HUES64 (cell line): ENCODE data around the gene HDLBP.

Source experiments
- H3K27ac ChIP-seq: 2 replicates; pipeline ENCODE4 v1.7.0; 2013; ENCODE audit warnings: low read depth, low read length, inconsistent platforms
- H3K27me3 ChIP-seq: 2 replicates; pipeline ENCODE4 v1.6.1; 2013; ENCODE audit warnings: mild to moderate bottlenecking, low read length; ENCODE audit not compliant: insufficient read depth
- H3K36me3 ChIP-seq: 2 replicates; pipeline ENCODE4 v1.6.1; 2013; ENCODE audit warnings: mild to moderate bottlenecking, low read length; ENCODE audit not compliant: insufficient read depth
- H3K4me1 ChIP-seq: 2 replicates; pipeline ENCODE4 v1.6.1; 2013; ENCODE audit warnings: mild to moderate bottlenecking, low read length, moderate library complexity; ENCODE audit not compliant: insufficient read depth
- H3K4me3 ChIP-seq: 2 replicates; pipeline ENCODE4 v1.5.1; 2013; ENCODE audit warnings: mild to moderate bottlenecking, low read length, moderate library complexity
- H3K9ac ChIP-seq: 2 replicates; pipeline ENCODE4 v1.6.1; 2013; ENCODE audit warnings: mild to moderate bottlenecking, low read depth, low read length
- H3K9me3 ChIP-seq: 2 replicates; pipeline ENCODE4 v1.6.1; 2013; ENCODE audit warnings: low read depth, low read length; ENCODE audit not compliant: insufficient read depth
- WGBS: fragments of 150-250, 120-280 bp; methylation state at CpG from one replicate; pipeline ENCODE4 v1.1.7; 2013; ENCODE audit warnings: missing lambda C conversion rate; 5-methylcytosine and 5-hydroxymethylcytosine counted together

Gene HDLBP

GRCh38 chr2:241214766-241215165 is 100.7 kb downstream of the HDLBP start:
- H3K9me3 ChIP-seq: no peaks in the 10 kb centered on the region
- H3K27ac ChIP-seq: no peak overlapping the region
- no peaks in the 10 kb centered on the region for H3K36me3 ChIP-seq
- H3K4me1 ChIP-seq: peaks cover 16% of the 10 kb centered on the region
- WGBS: 94% methylated on average over 12 of the region's 12 CpGs
- H3K9ac ChIP-seq: no peak overlapping the region
- no peaks in the 10 kb centered on the region for H3K27me3 ChIP-seq
- no peak overlapping the region for H3K4me3 ChIP-seq

GRCh38 chr2:241214209-241214608 is 101.3 kb downstream of the HDLBP start:
- Histone ChIP-seq H3K27ac (no peak overlapping the region), H3K27me3 (no peaks in the 10 kb centered on the region), H3K4me1 (peaks cover 14% of the 10 kb centered on the region), H3K36me3 (no peaks in the 10 kb centered on the region), H3K9me3 (no peaks in the 10 kb centered on the region), H3K9ac (no peak overlapping the region), H3K4me3 (no peak overlapping the region)
- WGBS: 84% methylated on average over 10 of the region's 10 CpGs

- no peak overlapping the region for H3K27ac ChIP-seq
- H3K4me3 ChIP-seq: no peak overlapping the region
- no peaks in the 10 kb centered on the region for H3K9me3 ChIP-seq
- WGBS: 87% methylated on average over 7 of the region's 7 CpGs
- peaks cover 11% of the 10 kb centered on the region; the same call in 1 of the 2 replicates for H3K4me1 ChIP-seq
- H3K27me3 ChIP-seq: no peaks in the 10 kb centered on the region
- no peak overlapping the region for H3K9ac ChIP-seq
- H3K36me3 ChIP-seq: no peaks in the 10 kb centered on the region
Observed at GRCh38 chr2:241213567-241213966, 101.9 kb downstream of the HDLBP start.

- no peaks in the 10 kb centered on the region for H3K27me3 ChIP-seq
- peaks cover 11% of the 10 kb centered on the region; the same call in 1 of the 2 replicates for H3K4me1 ChIP-seq
- H3K27ac ChIP-seq: no peak overlapping the region
- no peak overlapping the region for H3K4me3 ChIP-seq
- H3K9ac ChIP-seq: no peak overlapping the region
- no peaks in the 10 kb centered on the region for H3K36me3 ChIP-seq
- WGBS: 93% methylated on average over 13 of the region's 13 CpGs
- H3K9me3 ChIP-seq: no peaks in the 10 kb centered on the region
Observed at GRCh38 chr2:241213041-241213440, 102.4 kb downstream of the HDLBP start.

- peaks cover 11% of the 10 kb centered on the region; the same call in 1 of the 2 replicates for H3K4me1 ChIP-seq
- no peaks in the 10 kb centered on the region for H3K9me3 ChIP-seq
- 42% methylated on average over 2 of the region's 2 CpGs for WGBS
- no peaks in the 10 kb centered on the region for H3K27me3 ChIP-seq
- H3K27ac ChIP-seq: no peak overlapping the region
- H3K36me3 ChIP-seq: no peaks in the 10 kb centered on the region
- H3K4me3 ChIP-seq: no peak overlapping the region
- H3K9ac ChIP-seq: no peak overlapping the region
Observed at GRCh38 chr2:241211276-241211675, 104.2 kb downstream of the HDLBP start.

GRCh38 chr2:241209271-241209670 is 106.2 kb downstream of the HDLBP start:
- H3K9me3 ChIP-seq: no peaks in the 10 kb centered on the region
- H3K9ac ChIP-seq: no peak overlapping the region
- H3K4me1 ChIP-seq: peaks cover 8% of the 10 kb centered on the region; the same call in 1 of the 2 replicates
- no peak overlapping the region for H3K4me3 ChIP-seq
- H3K27me3 ChIP-seq: no peaks in the 10 kb centered on the region
- H3K27ac ChIP-seq: no peak overlapping the region
- no peaks in the 10 kb centered on the region for H3K36me3 ChIP-seq
- whole genome bisulfite sequencing: 91% methylated on average over 33 of the region's 33 CpGs

- no peak overlapping the region for H3K9ac ChIP-seq
- WGBS: 90% methylated on average over 6 of the region's 6 CpGs
- peaks cover 8% of the 10 kb centered on the region; the same call in 1 of the 2 replicates for H3K4me1 ChIP-seq
- no peak overlapping the region for H3K4me3 ChIP-seq
- no peaks in the 10 kb centered on the region for H3K27me3 ChIP-seq
- H3K27ac ChIP-seq: no peak overlapping the region
- no peaks in the 10 kb centered on the region for H3K36me3 ChIP-seq
- H3K9me3 ChIP-seq: no peaks in the 10 kb centered on the region
Observed at GRCh38 chr2:241208058-241208457, 107.4 kb downstream of the HDLBP start.

- Histone ChIP-seq H3K9me3 (no peaks in the 10 kb centered on the region), H3K4me3 (no peak overlapping the region), H3K27me3 (no peaks in the 10 kb centered on the region), H3K36me3 (no peaks in the 10 kb centered on the region), H3K27ac (no peak overlapping the region), H3K9ac (no peak overlapping the region), H3K4me1 (peaks cover 8% of the 10 kb centered on the region; the same call in 1 of the 2 replicates)
- WGBS: 83% methylated on average over 6 of the region's 6 CpGs
Observed at GRCh38 chr2:241207641-241208040, 107.8 kb downstream of the HDLBP start.

GRCh38 chr2:241207151-241207550 is 108.3 kb downstream of the HDLBP start:
- Histone ChIP-seq H3K4me1 (peaks cover 8% of the 10 kb centered on the region; the same call in 1 of the 2 replicates), H3K9ac (no peak overlapping the region), H3K36me3 (no peaks in the 10 kb centered on the region), H3K9me3 (no peaks in the 10 kb centered on the region), H3K27me3 (no peaks in the 10 kb centered on the region), H3K4me3 (no peak overlapping the region), H3K27ac (no peak overlapping the region)
- no CpG with 5 or more reads among the region's 1 CpG for WGBS

- Histone ChIP-seq H3K4me3 (no peak overlapping the region), H3K9me3 (no peaks in the 10 kb centered on the region), H3K4me1 (no peaks in the 10 kb centered on the region), H3K9ac (no peak overlapping the region), H3K36me3 (no peaks in the 10 kb centered on the region), H3K27ac (no peak overlapping the region), H3K27me3 (no peaks in the 10 kb centered on the region)
- 94% methylated on average over 3 of the region's 3 CpGs for WGBS
Observed at GRCh38 chr2:241205086-241205485, 110.4 kb downstream of the HDLBP start.

- Histone ChIP-seq H3K4me1 (no peaks in the 10 kb centered on the region), H3K9ac (no peak overlapping the region), H3K36me3 (no peaks in the 10 kb centered on the region), H3K9me3 (no peaks in the 10 kb centered on the region), H3K27ac (no peak overlapping the region), H3K27me3 (no peaks in the 10 kb centered on the region), H3K4me3 (no peak overlapping the region)
- 90% methylated on average over 4 of the region's 4 CpGs for WGBS
Observed at GRCh38 chr2:241204490-241204889, 111.0 kb downstream of the HDLBP start.

- Histone ChIP-seq H3K27me3 (no peaks in the 10 kb centered on the region), H3K4me3 (no peak overlapping the region), H3K9ac (no peak overlapping the region), H3K9me3 (no peaks in the 10 kb centered on the region), H3K36me3 (no peaks in the 10 kb centered on the region), H3K4me1 (no peaks in the 10 kb centered on the region), H3K27ac (no peak overlapping the region)
- WGBS: 94% methylated on average over 10 of the region's 10 CpGs
Observed at GRCh38 chr2:241204010-241204384, 111.5 kb downstream of the HDLBP start.
